ENCODE results near the gene PPP2R2C. TPM values are rescaled to one million over a fixed set of nuclear protein-coding genes. Genes with fewer than 3 reads are reported as not detected.

PPP2R2C gene
- total and polyA plus RNA-seq, 2 experiments from 2014 or later, result 1.3 to 9.2 TPM

- no peak overlapping the region for H3K4me3 ChIP-seq
- H4K20me1 ChIP-seq (replicated peaks; ENCODE audit: insufficient read depth), result no peaks in the 10 kb centered on the region
- no peaks in the 10 kb centered on the region for H3F3A ChIP-seq (replicated peaks; ENCODE audit: low read depth)
- Mint-ChIP-seq H3K4me1 (peaks cover 1% of the 10 kb centered on the region; the same call in 2 of the 3 replicates), H3K27ac (no peak overlapping the region), H3K36me3 (ENCODE audit: low read depth) (no peaks in the 10 kb centered on the region), H3K27me3 (ENCODE audit: insufficient read depth, low read depth, poor library complexity) (peaks cover 8% of the 10 kb centered on the region), H3K4me3 (no peak overlapping the region), H3K9me3 (no peaks in the 10 kb centered on the region; the same call in 2 of the 3 replicates)
- no peaks in the 10 kb centered on the region for H3K4me1 ChIP-seq (ENCODE audit: insufficient read depth)
- DNase-seq (ENCODE audit: low spot score) (no peak), ATAC-seq (no peak)
- H3K9me2 ChIP-seq (ENCODE audit: insufficient read depth), result 0 out of 2 replicates have a peak, but pooled peaks cover 9% of the 10 kb centered on the region
- TF ChIP-seq EZH2phosphoT487 (IDR thresholded peaks at IDR 0.05; ENCODE audit: unreplicated experiment), result no peak
- no peak overlapping the region for H3K4me2 ChIP-seq
- no peak overlapping the region for H3K27ac ChIP-seq (ENCODE audit: low read depth)
- H3K79me2 ChIP-seq (replicated peaks; ENCODE audit: insufficient read depth), result no peaks in the 10 kb centered on the region
- H3K36me3 ChIP-seq (ENCODE audit: insufficient read depth), result no peaks in the 10 kb centered on the region
- no peak overlapping the region for H2AFZ ChIP-seq
- H3K27me3 ChIP-seq (ENCODE audit: insufficient read depth), result no peaks in the 10 kb centered on the region
Observed at GRCh38 chr4:6421397-6421796, 51.0 kb downstream of the PPP2R2C start.

GRCh38 chr4:6420972-6421371 is 51.4 kb downstream of the PPP2R2C start:
- no peak for TF ChIP-seq ZNF462 (CRISPR knock-in tag; IDR thresholded peaks at IDR 0.05)
- no peak for TF ChIP-seq CREB1 (CRISPR knock-in tag; IDR thresholded peaks at IDR 0.05; ENCODE audit: low read depth)
- no peak for TF ChIP-seq ETS1 (IDR thresholded peaks at IDR 0.05)
- TF ChIP-seq CTCF (conservative IDR thresholded peaks at IDR 0.05; ENCODE audit: low read depth in 2 of 2), result no peak
- no peak for TF ChIP-seq POLR2AphosphoS5 (IDR thresholded peaks at IDR 0.05; ENCODE audit: low read depth)
- no peak for TF ChIP-seq STAT1 (IDR thresholded peaks at IDR 0.05; ENCODE audit: unreplicated experiment)
- TF ChIP-seq REST (IDR thresholded peaks at IDR 0.05; ENCODE audit: unreplicated experiment), result no peak
- TF ChIP-seq EZH2 (IDR thresholded peaks at IDR 0.05; ENCODE audit: low read depth, unreplicated experiment), result no peak
- no peaks in the 10 kb centered on the region for H4K20me1 ChIP-seq (replicated peaks; ENCODE audit: insufficient read depth)
- H3K4me2 ChIP-seq, result no peak overlapping the region
- Mint-ChIP-seq H3K4me3 (no peak overlapping the region), H3K27me3 (ENCODE audit: insufficient read depth, low read depth, poor library complexity) (peaks cover 10% of the 10 kb centered on the region), H3K27ac (no peak overlapping the region), H3K4me1 (peaks cover 6% of the 10 kb centered on the region), H3K36me3 (ENCODE audit: low read depth) (no peaks in the 10 kb centered on the region), H3K9me3 (no peaks in the 10 kb centered on the region; the same call in 2 of the 3 replicates)
- H3K79me2 ChIP-seq (replicated peaks; ENCODE audit: insufficient read depth), result no peaks in the 10 kb centered on the region
- no peaks in the 10 kb centered on the region for H3K27me3 ChIP-seq (ENCODE audit: insufficient read depth)
- H3F3A ChIP-seq (replicated peaks; ENCODE audit: low read depth), result no peaks in the 10 kb centered on the region
- ATAC-seq (no peak), DNase-seq (ENCODE audit: low spot score) (no peak)
- H3K4me1 ChIP-seq (ENCODE audit: insufficient read depth), result no peaks in the 10 kb centered on the region
- H3K27ac ChIP-seq (ENCODE audit: low read depth), result no peak overlapping the region
- H3K4me3 ChIP-seq, result no peak overlapping the region
- H3K9me2 ChIP-seq (ENCODE audit: insufficient read depth), result 0 out of 2 replicates have a peak, but pooled peaks cover 9% of the 10 kb centered on the region
- H3K36me3 ChIP-seq (ENCODE audit: insufficient read depth), result no peaks in the 10 kb centered on the region
- H2AFZ ChIP-seq, result no peak overlapping the region

All from GM23338 (cell line).